ENCODE results near the gene TP53I3. TPM values are rescaled to one million over a fixed set of nuclear protein-coding genes. Genes with fewer than 3 reads are reported as not detected.

Gene TP53I3
- total RNA-seq, 1 donor from 2014 or later, result 2.7 TPM

DNA sequence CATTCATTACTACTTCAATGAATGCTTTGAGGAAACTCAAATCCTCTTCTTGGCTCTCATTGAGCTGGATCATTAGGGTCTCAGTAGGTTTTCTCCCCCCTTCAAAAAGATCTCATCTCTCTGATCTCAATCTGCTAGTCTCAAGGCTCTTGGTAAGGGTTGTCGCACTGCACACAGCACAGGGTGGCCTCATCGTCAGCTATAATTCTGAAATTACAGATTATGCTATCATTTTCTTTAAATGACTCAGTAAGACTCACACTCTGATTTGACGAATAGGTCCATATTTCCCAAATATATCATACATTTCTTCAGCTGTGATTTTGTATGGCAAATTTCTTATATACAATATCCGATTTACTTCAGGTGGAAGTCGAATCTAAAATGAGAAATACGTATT lies 10.8 kb downstream of the TP53I3 start:
- intact Hi-C loops (cut with micrococcal nuclease), result no loop called here
- Mint-ChIP-seq H3K9me3 (no peaks in the 10 kb centered on the region), H3K36me3 (ENCODE audit: low read depth) (peaks cover 29% of the 10 kb centered on the region), H3K27me3 (ENCODE audit: low read depth) (no peaks in the 10 kb centered on the region), H3K27ac (no peak overlapping the region), H3K4me1 (ENCODE audit: low read depth) (peaks cover 33% of the 10 kb centered on the region), H3K4me3 (ENCODE audit: low read depth) (no peak overlapping the region)
- DNase-seq (ENCODE audit: low spot score), result no peak

GRCh38 chr2:24072259-24072658 lies 12.4 kb downstream of the TP53I3 start:
- no peaks in the 10 kb centered on the region for H3K9me3 Mint-ChIP-seq
- no peak overlapping the region for H3K4me3 Mint-ChIP-seq (ENCODE audit: low read depth)
- peaks cover 24% of the 10 kb centered on the region for H3K4me1 Mint-ChIP-seq (ENCODE audit: low read depth)
- no peak overlapping the region for H3K27ac Mint-ChIP-seq
- DNase-seq (ENCODE audit: low spot score), result no peak
- no peaks in the 10 kb centered on the region for H3K27me3 Mint-ChIP-seq (ENCODE audit: low read depth)
- H3K36me3 Mint-ChIP-seq (ENCODE audit: low read depth), result peaks cover 41% of the 10 kb centered on the region
- intact Hi-C loops (cut with micrococcal nuclease), result no loop called here

- no peak overlapping the region for H3K4me3 Mint-ChIP-seq (ENCODE audit: low read depth)
- H3K9me3 Mint-ChIP-seq, result no peaks in the 10 kb centered on the region
- intact Hi-C loops (cut with micrococcal nuclease), result no loop called here
- DNase-seq (ENCODE audit: low spot score), result no peak
- no peak overlapping the region for H3K27ac Mint-ChIP-seq
- peaks cover 26% of the 10 kb centered on the region for H3K36me3 Mint-ChIP-seq (ENCODE audit: low read depth)
- peaks cover 5% of the 10 kb centered on the region for H3K4me1 Mint-ChIP-seq (ENCODE audit: low read depth)
- no peaks in the 10 kb centered on the region for H3K27me3 Mint-ChIP-seq (ENCODE audit: low read depth)
Measured at GRCh38 chr2:24065341-24065740, 19.3 kb downstream of the TP53I3 start.

DNA sequence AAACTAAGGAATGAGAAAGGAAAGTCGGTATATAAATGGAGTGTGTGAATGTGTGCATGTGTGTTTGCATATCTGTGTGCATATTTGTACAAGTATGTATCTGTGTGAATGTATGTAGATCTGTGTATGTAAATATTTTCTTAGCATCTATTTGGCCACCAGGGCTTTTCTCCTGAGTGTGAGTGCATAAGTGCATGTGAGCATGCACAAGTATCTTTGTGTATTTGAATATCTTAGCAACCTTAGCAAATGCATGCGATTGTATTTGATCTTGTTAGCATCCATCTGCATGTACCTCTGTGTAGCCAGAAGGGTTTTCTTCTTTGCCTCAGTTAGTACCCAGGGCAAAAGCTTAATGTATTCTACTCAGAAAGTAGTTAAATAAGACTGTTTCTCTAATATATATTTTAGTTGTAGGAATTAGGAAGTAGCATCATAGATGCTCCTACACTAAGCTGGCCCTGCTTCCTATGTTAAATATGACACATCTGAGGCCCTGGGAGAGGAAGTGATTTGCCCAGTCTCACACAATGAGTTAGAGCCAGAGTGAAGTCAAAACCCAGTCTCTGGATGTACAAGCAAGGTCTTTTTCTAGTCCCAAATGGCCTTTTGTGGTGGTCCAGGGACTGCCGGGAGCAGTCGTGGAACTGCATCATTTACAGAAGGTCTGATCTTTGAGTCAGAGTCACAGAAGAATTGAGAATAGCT lies 25.9 kb downstream of the TP53I3 start:
- Mint-ChIP-seq H3K4me1 (ENCODE audit: low read depth) (peaks cover 3% of the 10 kb centered on the region), H3K4me3 (ENCODE audit: low read depth) (no peak overlapping the region), H3K27ac (no peak overlapping the region), H3K36me3 (ENCODE audit: low read depth) (no peaks in the 10 kb centered on the region), H3K27me3 (ENCODE audit: low read depth) (peaks cover 3% of the 10 kb centered on the region), H3K9me3 (no peaks in the 10 kb centered on the region)
- intact Hi-C loops (cut with micrococcal nuclease), result no loop called here
- DNase-seq (ENCODE audit: low spot score), result no peak

DNA sequence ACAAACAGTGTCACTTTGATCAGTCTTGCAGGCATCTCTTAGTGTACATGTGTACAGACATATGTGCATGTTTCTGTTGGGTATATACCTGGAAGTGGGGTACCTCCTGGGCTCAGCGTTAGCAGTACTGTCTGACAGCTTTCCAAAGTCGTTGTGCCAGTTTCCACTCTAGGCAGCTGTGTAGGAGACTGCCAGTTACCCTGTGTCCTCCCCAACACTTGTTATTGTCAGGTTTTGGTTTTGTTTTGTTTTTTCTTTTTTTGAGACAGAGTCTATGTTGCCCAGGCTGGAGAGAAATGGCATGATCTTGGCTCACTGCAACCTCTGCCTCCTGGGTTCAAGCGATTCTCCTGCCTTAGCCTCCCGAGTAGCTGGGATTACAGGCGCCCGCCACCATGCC lies 28.9 kb downstream of the TP53I3 start:
- Mint-ChIP-seq H3K4me3 (ENCODE audit: low read depth) (no peak overlapping the region), H3K4me1 (ENCODE audit: low read depth) (peaks cover 3% of the 10 kb centered on the region), H3K36me3 (ENCODE audit: low read depth) (no peaks in the 10 kb centered on the region), H3K9me3 (no peaks in the 10 kb centered on the region), H3K27ac (no peak overlapping the region), H3K27me3 (ENCODE audit: low read depth) (peaks cover 6% of the 10 kb centered on the region)
- no peak for DNase-seq (ENCODE audit: low spot score)
- intact Hi-C loops (cut with micrococcal nuclease), result no loop called here

- Mint-ChIP-seq H3K4me1 (ENCODE audit: low read depth) (no peaks in the 10 kb centered on the region), H3K27me3 (ENCODE audit: low read depth) (peaks cover 6% of the 10 kb centered on the region), H3K36me3 (ENCODE audit: low read depth) (no peaks in the 10 kb centered on the region), H3K9me3 (no peaks in the 10 kb centered on the region), H3K27ac (no peak overlapping the region), H3K4me3 (ENCODE audit: low read depth) (no peak overlapping the region)
- intact Hi-C loops (cut with micrococcal nuclease), result no loop called here
- DNase-seq (ENCODE audit: low spot score), result no peak
Measured at GRCh38 chr2:24054366-24055010, 30.1 kb downstream of the TP53I3 start.

DNA sequence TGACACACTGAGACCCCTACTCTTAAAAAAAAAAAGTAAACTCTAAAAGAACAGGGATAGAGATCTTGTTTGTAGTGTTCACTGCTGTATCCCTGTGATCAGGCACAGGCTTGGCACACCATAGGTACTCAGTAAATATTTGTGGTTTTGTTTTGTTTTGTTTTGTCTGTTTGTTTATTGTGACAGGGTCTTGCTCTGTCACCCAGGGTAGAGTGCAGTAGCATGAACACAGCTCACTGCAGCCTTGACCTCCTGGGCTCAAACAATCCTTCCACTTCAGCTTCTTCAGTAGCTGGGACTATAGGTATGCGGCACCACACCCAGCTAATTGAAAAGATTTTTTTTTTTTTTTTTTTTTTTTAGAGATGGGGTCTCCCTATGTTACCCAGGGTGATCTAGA lies 31.7 kb downstream of the TP53I3 start:
- Mint-ChIP-seq H3K9me3 (no peaks in the 10 kb centered on the region), H3K4me1 (ENCODE audit: low read depth) (no peaks in the 10 kb centered on the region), H3K27me3 (ENCODE audit: low read depth) (peaks cover 12% of the 10 kb centered on the region), H3K4me3 (ENCODE audit: low read depth) (no peak overlapping the region), H3K36me3 (ENCODE audit: low read depth) (no peaks in the 10 kb centered on the region), H3K27ac (no peak overlapping the region)
- intact Hi-C loops (cut with micrococcal nuclease), result no loop called here
- DNase-seq (ENCODE audit: low spot score), result no peak

DNA sequence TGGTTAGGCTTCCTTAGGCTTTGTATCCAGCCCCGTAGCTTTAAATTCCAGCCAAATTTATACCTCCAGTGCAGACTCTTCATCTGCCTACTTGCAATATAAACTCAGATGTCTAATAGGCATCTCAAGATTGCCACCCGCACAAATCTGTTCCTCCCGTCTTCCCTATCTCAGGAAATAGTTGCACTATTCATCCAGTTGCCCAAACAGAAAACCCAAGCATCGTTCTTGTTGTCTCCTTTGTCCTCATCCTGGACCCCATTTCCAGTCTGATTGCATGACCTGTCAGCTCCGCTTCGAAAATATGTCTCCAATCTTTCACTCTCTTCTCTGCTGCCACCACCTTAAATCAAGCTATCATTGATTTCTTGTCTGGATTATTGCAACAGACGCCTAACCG lies 32.8 kb downstream of the TP53I3 start:
- Mint-ChIP-seq H3K27ac (no peak overlapping the region), H3K9me3 (no peaks in the 10 kb centered on the region), H3K27me3 (ENCODE audit: low read depth) (peaks cover 12% of the 10 kb centered on the region), H3K36me3 (ENCODE audit: low read depth) (no peaks in the 10 kb centered on the region), H3K4me1 (ENCODE audit: low read depth) (peaks cover 5% of the 10 kb centered on the region), H3K4me3 (ENCODE audit: low read depth) (no peak overlapping the region)
- intact Hi-C loops (cut with micrococcal nuclease), result no loop called here
- no peak for DNase-seq (ENCODE audit: low spot score)

GRCh38 chr2:24050041-24050979 lies 34.3 kb downstream of the TP53I3 start:
- H3K27ac Mint-ChIP-seq, result no peak overlapping the region
- DNase-seq (ENCODE audit: low spot score), result no peak
- peaks cover 12% of the 10 kb centered on the region for H3K27me3 Mint-ChIP-seq (ENCODE audit: low read depth)
- H3K9me3 Mint-ChIP-seq, result no peaks in the 10 kb centered on the region
- intact Hi-C loops (cut with micrococcal nuclease), result no loop called here
- H3K4me1 Mint-ChIP-seq (ENCODE audit: low read depth), result peaks cover 11% of the 10 kb centered on the region
- H3K4me3 Mint-ChIP-seq (ENCODE audit: low read depth), result no peak overlapping the region
- H3K36me3 Mint-ChIP-seq (ENCODE audit: low read depth), result no peaks in the 10 kb centered on the region

DNA sequence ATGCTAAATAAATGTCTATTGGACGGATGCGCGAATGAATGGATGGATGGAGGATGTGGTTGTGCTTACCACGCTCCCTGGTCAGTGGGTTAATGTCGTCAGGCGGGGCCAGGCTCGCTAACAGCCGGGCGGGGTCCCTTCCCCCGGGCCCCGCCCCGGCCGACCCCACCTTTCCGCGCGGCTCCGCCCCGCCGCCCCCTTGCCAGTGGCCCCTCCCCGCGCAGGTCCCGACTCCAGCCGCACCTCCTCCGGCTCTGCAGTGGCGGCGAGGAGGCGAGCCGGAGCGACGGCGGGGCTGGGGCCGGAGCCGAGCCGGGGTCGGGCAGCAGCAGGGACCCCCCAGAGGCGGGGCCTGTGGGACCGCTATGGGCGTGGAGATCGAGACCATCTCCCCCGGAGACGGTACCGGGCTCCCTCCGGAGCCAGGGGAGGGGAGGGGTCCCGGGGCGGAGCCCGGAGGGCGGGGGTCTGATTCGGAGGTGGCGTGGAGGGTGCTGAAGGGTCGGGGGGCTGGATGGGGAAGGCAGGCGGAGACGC lies 35.1 kb downstream of the TP53I3 start, which contains the start of gene FKBP1B:
Gene FKBP1B (plus strand): TSS at position 257 of the 537 bp plus-strand sequence. CDS start 109 bp downstream, at position 366.
- H3K4me3 Mint-ChIP-seq (ENCODE audit: low read depth), result peak within 1 kb of the TSS; percentile 76
- intact Hi-C loops (cut with micrococcal nuclease), result loop anchor here (5.0 kb wide), 1 partner anchor 443 kb away; the partner anchor contains the start of gene NCOA1
- no peaks in the 10 kb centered on the region for H3K9me3 Mint-ChIP-seq
- H3K27ac Mint-ChIP-seq, result no peak within 1 kb of the TSS
- H3K4me1 Mint-ChIP-seq (ENCODE audit: low read depth), result peaks cover 15% of the 10 kb centered on the region
- peak; percentile 39 for DNase-seq (ENCODE audit: low spot score)
- no peaks in the 10 kb centered on the region for H3K36me3 Mint-ChIP-seq (ENCODE audit: low read depth)
- peaks cover 11% of the 10 kb centered on the region for H3K27me3 Mint-ChIP-seq (ENCODE audit: low read depth)

- Mint-ChIP-seq H3K27ac (no peak overlapping the region), H3K4me3 (ENCODE audit: low read depth) (peak overlapping the region; percentile 76), H3K4me1 (ENCODE audit: low read depth) (peaks cover 15% of the 10 kb centered on the region), H3K9me3 (no peaks in the 10 kb centered on the region), H3K36me3 (ENCODE audit: low read depth) (no peaks in the 10 kb centered on the region), H3K27me3 (ENCODE audit: low read depth) (peaks cover 9% of the 10 kb centered on the region)
- intact Hi-C loops (cut with micrococcal nuclease), result loop anchor here (5.0 kb wide), 1 partner anchor 443 kb away; the partner anchor contains the start of gene NCOA1
- DNase-seq (ENCODE audit: low spot score), result no peak
Measured at GRCh38 chr2:24048769-24049484, 35.7 kb downstream of the TP53I3 start.

GRCh38 chr2:24047703-24048033 lies 37.0 kb downstream of the TP53I3 start:
- Mint-ChIP-seq H3K27me3 (ENCODE audit: low read depth) (peaks cover 6% of the 10 kb centered on the region), H3K9me3 (no peaks in the 10 kb centered on the region), H3K4me1 (ENCODE audit: low read depth) (peaks cover 20% of the 10 kb centered on the region), H3K36me3 (ENCODE audit: low read depth) (no peaks in the 10 kb centered on the region), H3K27ac (no peak overlapping the region), H3K4me3 (ENCODE audit: low read depth) (peak overlapping the region; percentile 93)
- intact Hi-C loops (cut with micrococcal nuclease), result loop anchor here (1.0 to 5.0 kb wide), 4 partner anchors 29 to 445 kb away; partner anchors contain the start of genes ATAD2B, NCOA1, SF3B6 and UBXN2A
- DNase-seq (ENCODE audit: low spot score), result no peak

Measured in activated T-helper 2 cell treated with anti-CD3 and anti-CD28 coated beads, Interferon-gamma antibody, Interleukin-2, Interleukin-4, amounts not matched to agents 10 μg/mL and 5 μg/mL and 100 μg/mL, durations not matched to agents 14 hours and 24 hours and 36 hours (primary cell).